OCI-LY7 (cell line): ENCODE data around the gene DEFB118. TPM values are rescaled to one million over a fixed set of nuclear protein-coding genes. Genes with fewer than 3 reads are reported as not detected.

Source experiments
- BruUV-seq: library from RNA; stranded (reverse); fragments of 400-500 nt; replicated peaks from 2 replicates; lab custom pipeline; 2021; lab: Mats Ljungman, UMichigan
- CTCF ChIA-PET: fragments of 300-600 bp; sonication (Branson Sonifier 250); formaldehyde crosslinking; loops from one replicate; lab custom pipeline; 2022; ENCODE audit warnings: antibody characterized with exemption; ENCODE audit not compliant: unreplicated experiment; lab: Charles Lee
- POLR2A ChIA-PET: fragments of 300-600 bp; sonication (Branson Sonifier 250); formaldehyde crosslinking; loops from one replicate; lab custom pipeline; 2022; ENCODE audit warnings: antibody characterized with exemption; lab: Charles Lee
- DNase-seq: peaks from one replicate; pipeline ENCODE4 v3.0.0-alpha.2; 2015; ENCODE audit warnings: low spot score
- H2AFZ ChIP-seq: fragments of 200-600 bp; sonication (generic), shearing (Covaris generic); 2 replicates; pipeline ENCODE4 v1.6.1; 2014; ENCODE audit warnings: mild to moderate bottlenecking, antibody characterized with exemption, low read length, moderate library complexity
- H3K27ac ChIP-seq: fragments of 200-600 bp; sonication (generic); 2 replicates; pipeline ENCODE4 v1.5.1; 2014; ENCODE audit warnings: mixed run types, low read depth, mild to moderate bottlenecking, moderate library complexity, low read length, inconsistent platforms; ENCODE audit not compliant: poor library complexity, severe bottlenecking
- H3K36me3 ChIP-seq: fragments of 200-600 bp; sonication (generic); 2 replicates; pipeline ENCODE4 v1.6.1; 2014; ENCODE audit warnings: mild to moderate bottlenecking, antibody characterized with exemption, low read length, moderate library complexity, mixed read lengths; ENCODE audit not compliant: insufficient read depth
- H3K4me1 ChIP-seq: fragments of 200-600 bp; sonication (generic); 2 replicates; pipeline ENCODE4 v1.5.1; 2014; ENCODE audit warnings: mild to moderate bottlenecking, low read length; ENCODE audit not compliant: insufficient read depth, poor library complexity, severe bottlenecking
- H3K4me2 ChIP-seq: fragments of 200-600 bp; sonication (generic); 2 replicates; pipeline ENCODE4 v1.6.1; 2014; ENCODE audit warnings: mild to moderate bottlenecking, low read length
- H3K4me3 ChIP-seq: fragments of 200-600 bp; sonication (generic); 2 replicates; pipeline ENCODE4 v1.5.1; 2014; ENCODE audit warnings: mild to moderate bottlenecking, low read depth, low read length; ENCODE audit not compliant: poor library complexity, severe bottlenecking
- H3K79me2 ChIP-seq: fragments of 200-600 bp; sonication (generic); 2 replicates; pipeline ENCODE4 v1.6.1; 2016; ENCODE audit warnings: low read depth, mild to moderate bottlenecking, low read length, moderate library complexity, mixed read lengths; ENCODE audit not compliant: insufficient read depth
- H3K9me2 ChIP-seq: fragments of 200-600 bp; sonication (generic); 2 replicates; pipeline ENCODE4 v1.6.1; 2016; ENCODE audit warnings: mild to moderate bottlenecking, low read length, mixed read lengths; ENCODE audit not compliant: insufficient read depth
- H3K9me3 ChIP-seq: fragments of 200-600 bp; sonication (generic); 2 replicates; pipeline ENCODE4 v1.6.1; 2014; ENCODE audit warnings: mild to moderate bottlenecking, mixed run types, low read length, mixed read lengths
- H4K20me1 ChIP-seq: fragments of 200-600 bp; sonication (generic); 2 replicates; pipeline ENCODE4 v1.6.1; 2014; ENCODE audit warnings: mild to moderate bottlenecking, antibody characterized with exemption, low read length, moderate library complexity, mixed read lengths; ENCODE audit not compliant: insufficient read depth
- EZH2phosphoT487 ChIP-seq: fragments of 200-600 bp; sonication (generic); IDR thresholded peaks from 2 replicates; pipeline ENCODE4 v1.6.1; 2018; ENCODE audit warnings: low read depth, borderline replicate concordance, mild to moderate bottlenecking, mixed run types, antibody characterized with exemption, low read length, moderate library complexity, mixed read lengths
- intact Hi-C: fragments of 100-400 bp; cut with micrococcal nuclease; formaldehyde crosslinking; loops from one replicate; pipeline ENCODE4 v1.10.0; 2022; ENCODE audit not compliant: unreplicated experiment
- total RNA-seq, 2 experiments: library from RNA; depleted of rRNA in 1 of 2; stranded (reverse); fragments of >200 nt in 1 of 2; shearing (Covaris generic) in 1 of 2; gene quantifications; 2 replicates each; pipeline ENCODE4 v1.2.3, GENCODE V29; 2014 to 2022
- TF ChIP-seq, protein P1 (sequence below): fragments of 200-600 bp; sonication (generic); conservative IDR thresholded peaks from 2 replicates; pipeline ENCODE4 v1.5.1; 2014; ENCODE audit warnings: mild to moderate bottlenecking, antibody characterized with exemption, low read length, moderate library complexity, mixed read lengths

DEFB118 gene
- total RNA-seq, 2 experiments from 2014 or later, result not detected

- Histone ChIP-seq H3K9me2 (no peaks in the 10 kb centered on the region), H3K4me2 (no peak overlapping the region), H3K36me3 (no peaks in the 10 kb centered on the region), H2AFZ (no peak overlapping the region), H3K79me2 (no peaks in the 10 kb centered on the region), H4K20me1 (no peaks in the 10 kb centered on the region), H3K27ac (no peak overlapping the region), H3K4me1 (no peaks in the 10 kb centered on the region), H3K4me3 (no peak overlapping the region), H3K9me3 (no peaks in the 10 kb centered on the region)
- no TSS peak for BruUV-seq
- POLR2A ChIA-PET, result no interaction called here
- intact Hi-C loops, result no loop called here
- TF ChIP-seq EZH2phosphoT487, result no peak
- TF ChIP-seq, protein P1, sequence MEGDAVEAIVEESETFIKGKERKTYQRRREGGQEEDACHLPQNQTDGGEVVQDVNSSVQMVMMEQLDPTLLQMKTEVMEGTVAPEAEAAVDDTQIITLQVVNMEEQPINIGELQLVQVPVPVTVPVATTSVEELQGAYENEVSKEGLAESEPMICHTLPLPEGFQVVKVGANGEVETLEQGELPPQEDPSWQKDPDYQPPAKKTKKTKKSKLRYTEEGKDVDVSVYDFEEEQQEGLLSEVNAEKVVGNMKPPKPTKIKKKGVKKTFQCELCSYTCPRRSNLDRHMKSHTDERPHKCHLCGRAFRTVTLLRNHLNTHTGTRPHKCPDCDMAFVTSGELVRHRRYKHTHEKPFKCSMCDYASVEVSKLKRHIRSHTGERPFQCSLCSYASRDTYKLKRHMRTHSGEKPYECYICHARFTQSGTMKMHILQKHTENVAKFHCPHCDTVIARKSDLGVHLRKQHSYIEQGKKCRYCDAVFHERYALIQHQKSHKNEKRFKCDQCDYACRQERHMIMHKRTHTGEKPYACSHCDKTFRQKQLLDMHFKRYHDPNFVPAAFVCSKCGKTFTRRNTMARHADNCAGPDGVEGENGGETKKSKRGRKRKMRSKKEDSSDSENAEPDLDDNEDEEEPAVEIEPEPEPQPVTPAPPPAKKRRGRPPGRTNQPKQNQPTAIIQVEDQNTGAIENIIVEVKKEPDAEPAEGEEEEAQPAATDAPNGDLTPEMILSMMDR, result no peak
- DNase-seq, result no peak
- CTCF ChIA-PET, result no interaction called here
Measured at GRCh38 chr20:31410011-31410410, 41.6 kb downstream of the DEFB118 start.

GRCh38 chr20:31414381-31414780 is 46.0 kb downstream of the DEFB118 start:
- ChIA-PET CTCF (no interaction called here), POLR2A (no interaction called here)
- Histone ChIP-seq H3K36me3 (no peaks in the 10 kb centered on the region), H4K20me1 (no peaks in the 10 kb centered on the region), H3K79me2 (no peaks in the 10 kb centered on the region), H3K4me2 (no peak overlapping the region), H3K9me3 (no peaks in the 10 kb centered on the region), H2AFZ (no peak overlapping the region), H3K4me3 (no peak overlapping the region), H3K4me1 (no peaks in the 10 kb centered on the region), H3K9me2 (no peaks in the 10 kb centered on the region), H3K27ac (no peak overlapping the region)
- no TSS peak for BruUV-seq
- DNase-seq, result no peak
- no peak for TF ChIP-seq EZH2phosphoT487
- TF ChIP-seq, protein P1, result no peak
- intact Hi-C loops, result no loop called here

GRCh38 chr20:31415653-31416052 is 47.3 kb downstream of the DEFB118 start:
- H4K20me1 ChIP-seq, result no peaks in the 10 kb centered on the region
- ChIA-PET POLR2A (no interaction called here), CTCF (no interaction called here)
- H3K27ac ChIP-seq, result no peak overlapping the region
- TF ChIP-seq EZH2phosphoT487, result no peak
- TF ChIP-seq, protein P1, result no peak
- no peak overlapping the region for H2AFZ ChIP-seq
- intact Hi-C loops, result no loop called here
- no peaks in the 10 kb centered on the region for H3K79me2 ChIP-seq
- H3K4me3 ChIP-seq, result no peak overlapping the region
- H3K9me3 ChIP-seq, result no peaks in the 10 kb centered on the region
- H3K36me3 ChIP-seq, result no peaks in the 10 kb centered on the region
- no peaks in the 10 kb centered on the region for H3K9me2 ChIP-seq
- BruUV-seq, result no TSS peak
- no peak overlapping the region for H3K4me2 ChIP-seq
- DNase-seq, result no peak
- no peaks in the 10 kb centered on the region for H3K4me1 ChIP-seq
